Neuron (in vitro differentiated cells): ENCODE measurements around the gene RIN3.
"Not testable (repeated sequence)": the region's sequence is repeated elsewhere in the genome, so short reads cannot be mapped to it uniquely, and the experiment has no call there.

Experiments used
- H2AFZ ChIP-seq: one replicate; pipeline ENCODE4 v1.6.1; 2013; ENCODE audit warnings: low read depth, mild to moderate bottlenecking, inconsistent platforms, low read length, moderate library complexity
- H3K27me3 ChIP-seq: one replicate; pipeline ENCODE4 v1.6.1; 2013; ENCODE audit warnings: low read length; ENCODE audit not compliant: insufficient read depth
- H3K36me3 ChIP-seq: one replicate; pipeline ENCODE4 v1.6.1; 2013; ENCODE audit warnings: low read length; ENCODE audit not compliant: insufficient read depth
- H3K4me1 ChIP-seq: one replicate; pipeline ENCODE4 v1.6.1; 2013; ENCODE audit warnings: low read length; ENCODE audit not compliant: insufficient read depth
- H3K4me3 ChIP-seq: 2 replicates; pipeline ENCODE4 v1.5.1; 2013; ENCODE audit warnings: mild to moderate bottlenecking, low read length, moderate library complexity
- H3K9me3 ChIP-seq: one replicate; pipeline ENCODE4 v1.6.1; 2013; ENCODE audit warnings: low read length

The RIN3 gene

DNA sequence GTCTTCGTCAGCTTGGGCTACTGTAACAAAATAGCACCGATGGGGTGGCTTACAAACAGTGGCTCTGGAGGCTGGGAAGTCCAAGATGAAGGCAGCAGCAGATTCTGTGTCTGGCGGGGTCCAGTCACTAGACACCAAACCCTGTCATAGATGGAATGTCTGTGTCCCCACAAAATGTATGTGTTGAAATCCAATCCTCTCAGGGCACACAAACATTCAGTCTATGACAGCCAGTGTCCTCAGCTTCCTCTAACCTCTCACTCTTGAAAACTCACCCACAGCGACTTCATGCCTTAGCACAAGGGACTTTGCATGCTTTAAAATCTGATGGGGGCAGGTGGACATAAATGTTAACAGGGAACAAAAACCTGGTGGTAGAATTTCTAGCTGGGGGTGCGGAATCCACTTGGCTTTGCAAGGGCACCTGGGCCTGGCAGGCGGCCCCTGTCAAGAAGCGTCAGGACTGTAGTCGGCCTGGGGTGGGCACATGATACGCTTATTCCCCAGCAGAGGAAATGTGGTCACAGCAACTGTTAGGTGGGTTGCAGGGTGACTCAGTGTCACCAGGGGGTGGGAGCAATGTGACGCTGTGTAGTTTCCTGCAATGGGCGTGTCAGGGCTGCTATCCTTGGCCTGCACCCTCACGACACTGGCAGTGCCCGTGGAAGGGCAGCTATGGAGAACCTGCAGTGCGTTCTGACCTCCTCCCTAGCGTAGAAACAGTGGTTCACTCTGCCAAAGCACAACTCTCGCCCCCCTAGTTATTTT, 17.7 kb downstream of the RIN3 start:
- Histone ChIP-seq H3K4me3 (no peak overlapping the region), H2AFZ (no peak overlapping the region), H3K9me3 (no peaks in the 10 kb centered on the region), H3K4me1 (peaks cover 3% of the 10 kb centered on the region), H3K36me3 (no peaks in the 10 kb centered on the region), H3K27me3 (no peaks in the 10 kb centered on the region)

DNA sequence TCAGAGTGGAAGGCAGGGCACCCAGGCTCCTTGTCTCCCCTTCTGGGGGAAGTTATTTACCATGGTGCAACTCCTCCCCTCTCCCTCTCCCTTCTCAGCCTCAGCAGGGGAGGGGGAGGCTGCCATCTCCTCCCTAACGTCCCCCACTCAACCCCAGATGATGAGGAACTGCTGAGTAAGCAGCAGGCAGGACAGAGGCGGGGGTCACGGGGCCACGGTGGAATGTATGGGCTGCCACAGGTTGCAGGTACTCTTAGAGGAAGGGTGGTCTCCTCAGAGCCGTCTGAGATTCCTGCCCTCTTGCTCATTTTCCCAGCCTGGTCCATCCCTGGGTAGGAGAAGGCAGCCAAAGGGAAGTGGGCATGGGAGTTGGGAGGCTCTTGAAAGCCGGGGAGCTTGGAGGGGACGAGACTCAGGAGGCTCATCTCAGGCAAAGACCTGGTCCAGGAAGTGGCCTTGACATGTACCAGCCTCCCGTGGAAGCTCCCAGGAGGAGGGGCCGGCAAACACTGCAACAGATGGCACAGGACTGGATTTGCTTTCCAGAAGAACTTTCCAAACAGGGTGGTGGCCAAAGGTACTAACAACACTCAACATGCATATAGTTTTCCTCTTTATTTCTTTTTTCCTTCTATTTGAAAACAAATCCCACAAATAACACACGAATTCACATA, 19.0 kb downstream of the RIN3 start:
- Histone ChIP-seq H3K27me3 (no peaks in the 10 kb centered on the region), H3K4me3 (no peak overlapping the region), H2AFZ (no peak overlapping the region), H3K4me1 (peaks cover 3% of the 10 kb centered on the region), H3K9me3 (no peaks in the 10 kb centered on the region), H3K36me3 (no peaks in the 10 kb centered on the region)

DNA sequence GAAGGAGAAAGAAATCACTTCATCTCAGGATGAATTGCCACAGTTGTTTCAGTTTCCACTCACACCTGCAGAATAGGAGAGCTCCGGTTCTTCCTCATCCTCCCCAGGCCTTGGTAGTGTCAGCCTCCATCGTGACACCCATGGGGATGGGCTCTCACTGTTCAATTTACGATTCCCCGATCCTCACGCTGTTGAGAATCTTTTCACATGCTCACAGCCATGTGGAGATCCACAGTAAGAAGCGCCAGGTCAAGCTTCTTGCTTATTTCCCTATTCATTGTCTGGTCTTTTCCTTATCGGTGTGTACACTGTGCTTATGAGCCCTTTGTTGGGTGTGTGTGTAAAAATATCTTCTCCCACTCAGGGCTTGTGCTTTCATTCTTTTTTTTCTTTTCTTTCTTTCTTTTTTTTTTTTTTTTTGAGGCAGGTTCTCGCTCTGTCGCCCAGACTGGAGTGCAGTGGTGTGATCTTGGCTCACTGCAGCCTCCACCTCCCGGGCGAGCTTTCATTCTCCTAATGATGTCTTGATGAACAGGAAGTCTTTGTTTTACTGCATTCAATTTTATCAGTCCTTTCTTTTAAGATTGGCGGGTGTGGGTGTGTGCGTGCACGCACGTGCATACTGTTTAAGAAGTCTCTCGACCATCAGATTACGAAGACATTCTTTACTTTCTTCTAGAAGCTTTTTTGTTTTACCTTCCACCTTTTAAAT, 21.5 kb downstream of the RIN3 start:
- no peaks in the 10 kb centered on the region for H3K9me3 ChIP-seq
- H3K36me3 ChIP-seq: no peaks in the 10 kb centered on the region
- peaks cover 11% of the 10 kb centered on the region for H3K4me1 ChIP-seq
- no peak overlapping the region for H3K4me3 ChIP-seq
- H2AFZ ChIP-seq: no peak overlapping the region
- no peaks in the 10 kb centered on the region for H3K27me3 ChIP-seq

DNA sequence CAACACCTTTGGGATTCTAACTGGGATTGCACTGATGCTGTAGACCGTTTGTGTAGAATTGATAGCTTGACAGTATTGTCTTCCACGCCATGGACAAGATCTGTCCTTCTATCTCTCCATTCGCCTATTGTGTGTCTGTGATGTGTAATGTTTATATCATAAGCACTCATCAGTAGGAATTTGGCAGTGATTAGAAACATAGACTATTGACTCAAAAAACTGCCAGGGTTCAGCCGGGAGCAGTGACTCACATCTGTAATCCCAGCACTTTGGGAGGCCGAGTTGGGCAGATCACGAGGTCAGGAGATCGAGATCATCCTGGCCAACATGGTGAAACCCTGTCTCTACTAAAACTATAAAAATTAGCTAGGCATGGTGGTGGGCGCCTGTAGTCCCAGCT, 22.6 kb downstream of the RIN3 start:
- peaks cover 11% of the 10 kb centered on the region for H3K4me1 ChIP-seq
- not testable (repeated sequence) for H3K9me3 ChIP-seq, H3K27me3 ChIP-seq, H3K4me3 ChIP-seq, H2AFZ ChIP-seq, H3K36me3 ChIP-seq

DNA sequence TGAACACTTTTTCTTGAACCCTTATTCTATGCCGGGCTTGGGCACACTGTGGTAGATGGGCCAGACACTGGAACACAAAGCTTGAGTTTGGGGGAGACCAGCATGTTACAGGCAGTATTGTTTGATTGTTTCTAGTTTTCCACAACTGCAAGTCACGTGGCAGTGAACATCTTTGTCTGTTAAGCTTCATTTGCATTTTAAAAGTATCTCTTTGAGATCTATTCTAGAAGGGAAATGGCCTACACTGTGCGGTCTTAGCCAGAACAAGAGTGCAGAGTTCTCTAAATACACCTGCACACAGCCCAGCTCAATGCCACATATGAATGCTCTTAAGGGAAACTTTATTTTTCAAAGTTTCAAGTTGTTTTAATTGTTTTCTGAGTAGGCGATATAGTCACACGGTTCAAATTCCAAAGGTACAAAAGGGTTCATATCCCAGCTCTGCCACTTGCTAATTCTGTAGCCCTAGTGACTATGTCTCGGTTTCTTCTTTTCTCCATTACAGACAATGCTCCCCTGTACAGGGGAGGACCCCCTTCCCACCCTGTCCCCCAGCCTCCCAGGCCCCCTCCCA, 24.9 kb downstream of the RIN3 start:
- H3K27me3 ChIP-seq: no peaks in the 10 kb centered on the region
- H3K4me1 ChIP-seq: peaks cover 11% of the 10 kb centered on the region
- no peak overlapping the region for H2AFZ ChIP-seq
- H3K4me3 ChIP-seq: no peak overlapping the region
- no peaks in the 10 kb centered on the region for H3K36me3 ChIP-seq
- no peaks in the 10 kb centered on the region for H3K9me3 ChIP-seq

DNA sequence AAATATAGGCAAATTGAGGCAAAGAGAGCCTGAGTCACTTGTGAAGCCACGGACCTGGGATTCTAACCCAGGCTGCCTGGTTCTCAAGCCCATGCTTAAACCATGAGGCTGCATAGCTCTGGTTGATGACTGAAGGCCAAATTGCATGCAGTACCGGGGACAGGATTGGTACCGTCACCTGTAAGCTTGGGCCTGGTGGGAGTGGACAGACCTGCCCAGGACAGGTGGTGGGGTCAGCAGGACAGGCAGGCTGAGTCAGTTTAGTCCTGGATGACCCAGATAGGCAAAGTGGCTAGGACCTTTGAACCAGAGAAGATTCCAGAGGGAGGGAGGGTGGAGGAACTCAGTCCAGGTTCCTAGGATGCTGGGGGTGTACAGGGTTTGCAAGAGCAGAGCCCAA, 25.8 kb downstream of the RIN3 start:
- Histone ChIP-seq H3K36me3 (no peaks in the 10 kb centered on the region), H3K4me3 (no peak overlapping the region), H2AFZ (no peak overlapping the region), H3K27me3 (no peaks in the 10 kb centered on the region), H3K4me1 (peaks cover 11% of the 10 kb centered on the region), H3K9me3 (no peaks in the 10 kb centered on the region)

DNA sequence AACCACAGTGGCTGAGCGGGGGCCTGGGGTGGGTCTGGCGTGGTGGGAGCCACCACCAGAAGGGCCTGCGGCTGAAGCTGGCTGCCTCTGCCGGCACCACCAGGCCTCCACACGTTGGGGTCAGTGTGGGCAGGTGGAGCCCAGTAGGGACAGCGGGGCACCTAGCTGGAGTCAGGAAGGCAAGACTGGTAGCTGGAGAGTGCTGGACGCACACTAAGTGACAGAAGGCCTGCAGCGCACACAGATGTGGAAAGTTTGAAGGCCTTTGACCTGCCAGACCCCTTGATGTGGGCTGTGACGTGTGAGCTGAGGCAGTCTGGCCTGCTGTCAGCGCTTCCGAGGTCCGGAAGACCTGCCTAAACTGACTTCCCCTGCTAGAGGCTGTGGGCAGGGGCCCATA, 26.3 kb downstream of the RIN3 start:
- no peaks in the 10 kb centered on the region for H3K36me3 ChIP-seq
- H3K9me3 ChIP-seq: no peaks in the 10 kb centered on the region
- no peak overlapping the region for H3K4me3 ChIP-seq
- no peaks in the 10 kb centered on the region for H3K27me3 ChIP-seq
- H3K4me1 ChIP-seq: peaks cover 10% of the 10 kb centered on the region
- no peak overlapping the region for H2AFZ ChIP-seq

DNA sequence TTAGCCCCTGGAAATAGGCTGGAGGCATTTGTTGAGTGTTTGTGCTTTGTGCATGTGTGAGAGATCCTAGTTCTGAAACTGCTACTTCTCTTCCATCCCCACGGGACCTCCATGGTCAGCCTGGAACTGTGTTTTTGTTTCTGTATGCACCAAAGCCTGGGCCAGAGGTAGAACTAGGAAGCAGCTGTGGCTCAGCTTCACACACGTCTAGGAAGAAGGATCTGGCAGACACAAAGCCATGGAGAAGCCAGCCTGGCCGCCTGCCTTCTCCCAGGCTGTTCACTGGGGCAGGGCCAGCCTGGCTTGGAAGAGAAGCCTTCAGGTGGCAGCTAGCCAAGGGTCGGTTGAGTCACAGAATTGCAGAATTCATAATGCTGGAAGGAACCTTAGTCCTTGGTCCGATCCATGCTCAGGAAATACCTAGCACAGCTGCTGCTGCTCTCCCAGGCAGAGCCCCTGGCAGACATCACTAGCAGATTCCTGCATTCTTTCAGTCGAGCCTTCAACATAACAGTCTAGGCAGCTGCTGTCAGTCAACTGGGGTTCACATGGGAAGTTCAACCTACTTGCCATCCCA, 27.0 kb downstream of the RIN3 start:
- Histone ChIP-seq H3K4me3 (no peak overlapping the region), H2AFZ (no peak overlapping the region), H3K36me3 (no peaks in the 10 kb centered on the region), H3K27me3 (no peaks in the 10 kb centered on the region), H3K4me1 (peaks cover 7% of the 10 kb centered on the region), H3K9me3 (no peaks in the 10 kb centered on the region)

DNA sequence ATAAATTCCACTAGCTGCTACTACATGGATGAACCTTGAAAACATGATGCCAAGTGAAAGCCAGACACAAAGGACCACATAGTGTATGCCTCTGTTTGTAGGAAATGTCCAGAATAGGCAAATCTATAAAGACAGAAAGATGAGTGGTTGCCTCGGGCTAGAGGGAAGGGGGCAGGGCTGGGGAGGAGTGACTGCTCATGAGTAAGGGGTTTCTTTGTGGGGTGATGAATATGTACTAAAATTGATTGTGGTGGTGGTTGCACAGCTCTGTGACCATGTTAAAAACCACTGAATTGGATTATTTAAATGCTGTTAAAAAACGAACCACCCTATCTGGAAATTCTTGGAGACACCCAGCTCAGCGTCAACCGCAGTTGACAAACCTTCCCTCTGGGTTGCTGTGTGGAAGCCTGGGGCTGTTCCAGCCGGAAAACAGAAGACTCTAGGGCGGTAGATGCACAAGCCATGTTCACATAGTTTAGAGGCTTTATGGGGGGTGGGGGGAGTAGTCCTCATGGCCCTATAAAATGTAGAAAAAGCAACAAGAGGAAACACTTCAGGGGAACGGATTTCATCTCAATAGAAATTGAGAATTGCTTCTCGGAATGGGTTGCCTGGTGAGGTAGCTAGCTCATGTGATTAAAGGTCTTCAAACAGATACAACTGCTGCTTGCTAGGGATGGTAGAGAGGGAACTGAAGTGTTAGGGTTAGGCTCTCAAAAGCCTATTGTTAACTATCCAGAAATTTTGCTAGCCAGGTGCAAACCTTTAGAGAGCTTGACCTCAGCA, 29.4 kb downstream of the RIN3 start:
- H3K4me3 ChIP-seq: no peak overlapping the region
- no peak overlapping the region for H2AFZ ChIP-seq
- no peaks in the 10 kb centered on the region for H3K27me3 ChIP-seq
- no peaks in the 10 kb centered on the region for H3K9me3 ChIP-seq
- H3K4me1 ChIP-seq: peaks cover 7% of the 10 kb centered on the region
- no peaks in the 10 kb centered on the region for H3K36me3 ChIP-seq

DNA sequence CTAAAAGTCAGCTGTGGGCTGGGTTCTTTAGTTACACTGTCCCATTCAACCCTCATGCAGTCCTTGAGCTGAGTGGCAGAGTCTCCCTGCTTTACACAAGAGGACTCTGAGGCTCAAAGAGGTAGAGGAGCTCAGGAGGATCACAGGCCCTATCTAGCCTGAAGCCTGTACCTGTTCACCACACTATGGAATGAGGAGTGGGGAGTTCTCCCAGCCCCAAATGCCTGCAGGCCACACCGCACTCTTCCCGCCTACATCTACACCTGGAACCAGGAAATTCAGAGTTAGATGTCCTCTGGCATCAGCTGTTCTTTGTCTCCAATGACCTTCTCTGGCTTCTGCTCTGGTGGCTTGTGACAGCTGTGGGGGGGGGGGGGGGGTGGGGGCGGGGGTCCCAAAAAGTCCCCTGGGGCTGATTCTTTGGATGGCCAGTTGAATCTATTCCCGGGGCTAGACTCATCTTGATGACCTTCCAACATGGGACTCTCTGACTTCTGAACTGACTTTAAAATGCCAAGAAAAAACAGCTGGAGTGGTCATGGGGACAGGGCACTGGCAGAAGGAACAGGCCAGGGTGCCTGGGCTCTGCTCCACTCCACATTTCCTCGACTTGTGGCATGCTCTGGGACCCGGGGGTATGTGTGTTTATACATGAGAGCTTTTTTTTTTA, 30.6 kb downstream of the RIN3 start:
- no peaks in the 10 kb centered on the region for H3K36me3 ChIP-seq
- no peaks in the 10 kb centered on the region for H3K9me3 ChIP-seq
- no peak overlapping the region for H2AFZ ChIP-seq
- H3K4me1 ChIP-seq: no peaks in the 10 kb centered on the region
- H3K4me3 ChIP-seq: no peak overlapping the region
- H3K27me3 ChIP-seq: no peaks in the 10 kb centered on the region

DNA sequence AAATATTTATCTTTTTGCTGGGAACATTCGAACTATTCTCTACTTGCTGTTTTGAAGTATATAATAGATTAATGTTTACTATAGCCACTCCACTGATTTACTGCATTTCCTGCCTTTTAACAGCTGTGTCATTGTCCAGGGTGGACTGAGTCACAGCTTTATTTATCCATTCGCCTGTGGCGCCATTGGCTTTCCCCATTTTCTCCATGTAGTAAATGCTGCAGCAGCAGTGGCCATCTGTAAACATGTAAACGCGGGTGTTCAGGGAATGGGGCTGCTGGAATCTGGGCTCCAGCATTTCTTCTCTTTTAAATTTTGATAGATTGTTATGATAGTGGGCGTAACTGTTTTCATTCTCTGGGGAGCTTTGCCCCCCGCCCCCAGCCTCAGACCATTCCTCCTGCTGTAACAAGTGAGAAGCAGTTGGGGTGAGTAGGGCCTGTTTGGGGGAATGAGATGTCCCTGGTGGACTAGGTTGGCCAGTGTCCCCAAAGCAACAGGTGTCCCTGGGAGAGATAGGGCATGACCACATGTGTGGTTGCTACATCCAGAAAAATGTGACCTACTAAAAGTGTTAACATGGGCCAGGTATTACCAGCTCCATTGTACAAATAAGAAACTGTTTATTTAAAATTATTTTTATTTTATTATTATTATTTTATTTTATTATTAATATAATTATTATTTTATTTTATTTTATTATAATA, 32.9 kb downstream of the RIN3 start:
- Histone ChIP-seq H3K27me3 (no peaks in the 10 kb centered on the region), H3K4me3 (no peak overlapping the region), H3K36me3 (no peaks in the 10 kb centered on the region), H3K9me3 (no peaks in the 10 kb centered on the region), H3K4me1 (no peaks in the 10 kb centered on the region), H2AFZ (no peak overlapping the region)
